Immature natural killer cell (primary cell): Measurements from ENCODE around the gene LRRC8D. TPM values are rescaled to one million over a fixed set of nuclear protein-coding genes. Genes with fewer than 3 reads are reported as not detected.
A peak's percentile ranks its signal among the peaks of the same experiment; 100 is the strongest.

Experiments
- DNase-seq, 3 donors: peaks; one replicate each; pipeline ENCODE4 v3.0.0; 2022; ENCODE audit warnings: mixed read lengths in 1 of 3
- H3K27ac Mint-ChIP-seq, 6 donors: one replicate each; pipeline ENCODE4 v1.8.0; 2020; ENCODE audit warnings: mixed read lengths in 6 of 6, mild to moderate bottlenecking in 5 of 6, inconsistent platforms in 4 of 6, moderate library complexity in 3 of 6
- H3K27me3 Mint-ChIP-seq, 3 donors: one replicate each; pipeline ENCODE4 v1.8.0; 2020 to 2021; ENCODE audit warnings: low read depth in 3 of 3, mild to moderate bottlenecking in 3 of 3, mixed read lengths in 3 of 3, moderate library complexity in 3 of 3, inconsistent platforms in 1 of 3
- H3K36me3 Mint-ChIP-seq, 3 donors: one replicate each; pipeline ENCODE4 v1.8.0; 2020; ENCODE audit warnings: mixed read lengths in 3 of 3, inconsistent platforms in 2 of 3, mild to moderate bottlenecking in 2 of 3
- H3K4me1 Mint-ChIP-seq, 2 donors: one replicate each; pipeline ENCODE4 v1.8.0; 2020; ENCODE audit warnings: inconsistent platforms in 2 of 2, mild to moderate bottlenecking in 2 of 2, mixed read lengths in 2 of 2, moderate library complexity in 1 of 2
- H3K4me3 Mint-ChIP-seq, 5 donors: one replicate each; pipeline ENCODE4 v1.8.0; 2020; ENCODE audit warnings: mild to moderate bottlenecking in 5 of 5, mixed read lengths in 5 of 5, inconsistent platforms in 3 of 5, moderate library complexity in 3 of 5
- H3K9me3 Mint-ChIP-seq, 6 donors: one replicate each; pipeline ENCODE4 v1.8.0; 2020; ENCODE audit warnings: mild to moderate bottlenecking in 6 of 6, mixed read lengths in 6 of 6, inconsistent platforms in 4 of 6, moderate library complexity in 3 of 6
- polyA plus RNA-seq, 3 donors: library from polyadenylated mRNA; unstranded; fragments of 300-500 nt; fragmentation: Illumina TruSeq; gene quantifications; one replicate each; pipeline ENCODE4 v1.2.3, GENCODE V29; 2021

Gene LRRC8D
- polyA plus RNA-seq, 3 donors from 2014 or later = 24.7 to 40.1 (median 32.0) TPM

- no peaks in the 10 kb centered on the region for H3K9me3 Mint-ChIP-seq
- H3K36me3 Mint-ChIP-seq = peaks cover 21 to 37% (median 34%) of the 10 kb centered on the region in 3 donors
- no peak overlapping the region for H3K27ac Mint-ChIP-seq
- H3K4me1 Mint-ChIP-seq = no peaks in the 10 kb centered on the region
- H3K4me3 Mint-ChIP-seq = no peak overlapping the region
- DNase-seq = no peak
- peaks cover 0 to 2% (median 0%) of the 10 kb centered on the region in 3 donors for H3K27me3 Mint-ChIP-seq
Measured at GRCh38 chr1:89935235-89935634, 114.4 kb downstream of the LRRC8D start.

DNA sequence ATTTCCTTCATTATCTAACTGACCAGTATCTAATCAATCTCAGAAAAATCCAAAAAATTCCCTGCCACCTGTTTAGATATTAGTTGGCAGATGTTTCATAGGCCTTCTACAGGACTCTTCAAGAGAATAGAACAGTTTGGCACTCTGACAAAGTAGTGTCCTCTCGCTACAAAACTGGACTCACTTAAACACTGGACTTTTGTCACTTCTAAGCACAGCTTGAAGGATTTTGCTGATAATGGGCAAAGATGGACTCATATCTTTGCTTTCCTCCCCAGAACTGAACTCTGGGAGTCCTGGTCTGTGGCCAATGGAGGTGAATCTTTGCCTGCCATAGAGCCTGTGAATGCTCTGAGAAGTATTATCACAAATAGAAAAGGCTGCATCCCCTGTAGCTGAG, 115.9 kb downstream of the LRRC8D start:
- no peaks in the 10 kb centered on the region for H3K9me3 Mint-ChIP-seq
- H3K4me3 Mint-ChIP-seq = no peak overlapping the region
- no peak for DNase-seq
- peaks cover 0 to 1% of the 10 kb centered on the region in 2 donors for H3K4me1 Mint-ChIP-seq
- H3K27me3 Mint-ChIP-seq = peaks cover 0 to 2% (median 0%) of the 10 kb centered on the region in 3 donors
- H3K27ac Mint-ChIP-seq = no peak overlapping the region
- H3K36me3 Mint-ChIP-seq = peaks cover 21 to 36% (median 34%) of the 10 kb centered on the region in 3 donors

DNA sequence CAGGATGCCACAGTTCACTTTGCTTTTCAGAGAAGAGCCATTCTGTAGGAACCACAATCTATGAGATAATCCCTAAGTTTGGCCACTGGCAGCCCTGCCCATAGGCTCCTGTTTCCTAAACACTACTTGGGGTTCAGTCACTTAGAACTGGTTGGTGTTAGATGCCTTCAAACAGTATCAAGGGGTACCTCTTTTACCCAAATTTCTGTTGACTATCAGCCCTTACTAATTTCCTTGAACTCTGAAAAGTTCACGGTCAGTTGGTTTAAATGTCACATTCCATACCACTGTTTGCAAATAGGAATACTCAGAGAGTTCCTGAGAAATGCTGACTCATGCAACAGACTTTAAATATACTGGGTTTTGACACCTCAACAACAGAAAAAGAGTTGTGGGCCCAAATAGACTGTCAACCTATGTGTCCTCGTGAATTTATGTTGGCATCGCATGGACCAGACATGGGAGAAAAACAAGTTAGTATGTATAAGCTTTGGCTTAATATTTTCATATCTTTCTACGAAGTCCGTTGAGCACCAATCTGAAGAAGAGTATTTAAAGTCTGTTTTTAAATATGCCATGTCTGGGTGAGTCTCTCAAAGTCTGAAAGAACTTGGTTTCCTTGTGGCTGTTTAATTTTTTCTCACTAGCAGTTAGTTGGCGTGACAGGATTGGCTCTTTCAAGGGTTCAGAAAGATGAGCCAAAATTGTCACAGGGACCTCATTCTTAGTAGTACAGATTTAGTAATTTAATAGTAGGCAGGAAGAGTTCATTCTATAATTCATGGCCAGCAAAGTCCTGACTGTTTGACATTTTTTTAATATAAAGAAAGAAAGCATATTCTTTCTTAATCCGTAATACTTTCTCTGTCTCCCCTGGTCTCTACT, 117.6 kb downstream of the LRRC8D start:
- H3K27ac Mint-ChIP-seq = peak overlapping the region in 1 of 6 donors; percentile 11
- no peak for DNase-seq
- H3K36me3 Mint-ChIP-seq = peaks cover 14 to 26% (median 21%) of the 10 kb centered on the region in 3 donors
- peaks cover 0 to 1% of the 10 kb centered on the region in 2 donors for H3K4me1 Mint-ChIP-seq
- no peaks in the 10 kb centered on the region for H3K9me3 Mint-ChIP-seq
- no peak overlapping the region for H3K4me3 Mint-ChIP-seq
- H3K27me3 Mint-ChIP-seq = peaks cover 0 to 2% (median 0%) of the 10 kb centered on the region in 3 donors

DNA sequence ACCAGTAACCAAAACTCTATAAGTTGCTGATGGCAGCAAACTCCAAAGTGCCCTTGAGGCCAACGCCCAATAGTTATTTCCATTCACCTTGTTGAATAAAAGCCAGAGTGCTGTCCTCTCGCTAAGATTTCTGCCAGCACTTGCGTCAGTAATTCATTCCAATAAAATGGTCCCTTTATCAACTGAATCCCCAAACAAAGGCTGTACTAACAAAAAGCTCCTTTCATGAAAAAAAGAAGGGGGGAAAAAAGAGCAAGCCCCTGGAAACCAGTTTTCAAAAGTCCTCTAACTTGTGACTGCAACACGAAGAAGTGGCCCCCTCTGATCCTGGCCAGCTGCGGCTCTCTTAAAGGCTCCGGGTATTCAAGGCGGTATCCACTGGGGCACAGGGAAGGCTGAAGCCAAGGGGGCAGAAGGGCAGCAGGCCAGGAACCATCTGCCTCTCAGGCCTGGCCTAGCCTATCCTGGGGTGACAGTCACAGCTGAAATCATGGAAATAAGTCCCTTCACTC, 118.3 kb downstream of the LRRC8D start:
- no peak overlapping the region for H3K27ac Mint-ChIP-seq
- H3K9me3 Mint-ChIP-seq = no peaks in the 10 kb centered on the region
- H3K27me3 Mint-ChIP-seq = peaks cover 0 to 2% (median 0%) of the 10 kb centered on the region in 3 donors
- H3K4me3 Mint-ChIP-seq = no peak overlapping the region
- DNase-seq = no peak
- peaks cover 0 to 1% of the 10 kb centered on the region in 2 donors for H3K4me1 Mint-ChIP-seq
- peaks cover 7 to 19% (median 14%) of the 10 kb centered on the region in 3 donors for H3K36me3 Mint-ChIP-seq

DNA sequence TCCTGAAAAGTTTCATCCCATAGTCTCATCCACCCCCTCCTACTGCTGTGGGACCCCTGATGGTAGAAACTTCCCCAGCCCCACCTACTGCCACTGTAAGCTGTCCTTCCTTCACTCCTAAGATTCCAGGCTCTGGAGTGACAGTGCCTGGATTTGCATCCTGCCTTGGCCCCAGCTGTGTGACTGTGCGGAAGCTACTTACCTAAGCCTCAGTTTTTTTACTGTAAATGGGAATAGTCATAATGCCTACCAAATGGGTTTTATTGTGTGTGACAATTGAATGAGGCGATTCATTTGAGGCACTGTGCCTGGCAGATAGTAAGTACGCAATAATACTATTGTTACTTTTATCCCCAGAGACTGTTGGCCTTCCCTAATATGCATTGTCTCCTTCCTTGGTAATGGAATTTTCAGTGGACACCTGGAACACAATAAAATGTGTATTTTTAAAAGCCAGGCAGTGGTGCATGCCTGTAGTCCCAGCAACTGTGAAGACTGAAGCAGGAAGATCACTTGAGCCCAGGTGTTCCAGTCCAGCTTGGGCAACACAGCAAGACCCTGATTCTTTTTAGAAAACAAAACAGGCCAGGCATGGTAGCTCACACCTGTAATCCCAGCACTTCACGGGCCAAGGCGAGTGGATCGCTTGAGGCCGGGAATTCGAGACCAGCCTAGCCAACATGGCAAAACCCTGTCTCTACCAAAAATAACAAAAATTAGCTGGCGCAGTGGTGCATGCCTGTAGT, 119.0 kb downstream of the LRRC8D start:
- H3K27me3 Mint-ChIP-seq = peaks cover 0 to 2% (median 0%) of the 10 kb centered on the region in 3 donors
- DNase-seq = no peak
- H3K4me1 Mint-ChIP-seq = peaks cover 0 to 1% of the 10 kb centered on the region in 2 donors
- no peaks in the 10 kb centered on the region for H3K9me3 Mint-ChIP-seq
- peaks cover 4 to 11% (median 7%) of the 10 kb centered on the region in 3 donors for H3K36me3 Mint-ChIP-seq
- no peak overlapping the region for H3K4me3 Mint-ChIP-seq
- no peak overlapping the region for H3K27ac Mint-ChIP-seq

DNA sequence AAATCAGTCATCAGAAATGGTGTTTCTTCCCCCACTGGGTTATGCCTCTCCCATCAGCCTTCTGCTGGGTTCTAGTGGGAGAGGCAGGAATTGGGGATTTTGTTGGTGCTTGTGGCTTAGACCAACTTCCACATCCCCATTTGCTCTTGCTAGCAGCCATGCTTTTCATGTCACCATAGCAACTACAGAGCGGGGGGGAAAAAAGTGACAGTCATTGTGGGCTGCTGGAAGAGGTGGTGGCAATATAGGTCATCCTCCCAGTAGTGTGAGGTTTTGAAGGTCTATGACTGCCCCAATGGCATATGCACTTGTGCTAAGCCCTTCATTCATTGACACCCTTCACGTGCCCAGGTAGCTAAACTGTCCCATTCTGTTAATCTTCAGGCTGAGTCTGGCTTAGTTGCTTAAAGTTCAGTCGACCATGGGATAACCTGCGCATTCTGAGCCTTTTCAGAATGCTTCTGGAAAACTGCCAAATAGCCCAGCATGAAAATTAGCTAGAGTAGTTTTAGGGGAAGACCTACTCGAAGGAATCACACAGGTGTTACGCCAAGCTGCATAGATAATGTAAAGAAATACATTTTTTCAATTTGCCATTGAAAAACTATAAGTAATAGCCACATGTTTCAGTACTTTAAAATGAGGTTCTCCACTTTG, 120.4 kb downstream of the LRRC8D start:
- Mint-ChIP-seq H3K27me3 (peaks cover 0 to 2% (median 0%) of the 10 kb centered on the region in 3 donors), H3K27ac (no peak overlapping the region), H3K36me3 (peaks cover 0 to 2% (median 0%) of the 10 kb centered on the region in 3 donors), H3K9me3 (no peaks in the 10 kb centered on the region), H3K4me3 (no peak overlapping the region), H3K4me1 (peaks cover 0 to 1% of the 10 kb centered on the region in 2 donors)
- DNase-seq = peak; percentile 18 to 22 (median 19)

GRCh38 chr1:89942014-89942413, 121.2 kb downstream of the LRRC8D start:
- peaks cover 0 to 3% (median 0%) of the 10 kb centered on the region in 3 donors for H3K36me3 Mint-ChIP-seq
- DNase-seq = no peak
- H3K4me3 Mint-ChIP-seq = no peak overlapping the region
- no peak overlapping the region for H3K27ac Mint-ChIP-seq
- peaks cover 0 to 2% (median 0%) of the 10 kb centered on the region in 3 donors for H3K27me3 Mint-ChIP-seq
- H3K9me3 Mint-ChIP-seq = no peaks in the 10 kb centered on the region
- peaks cover 0 to 1% of the 10 kb centered on the region in 2 donors for H3K4me1 Mint-ChIP-seq

- no peaks in the 10 kb centered on the region for H3K9me3 Mint-ChIP-seq
- no peak for DNase-seq
- peaks cover 0 to 3% (median 0%) of the 10 kb centered on the region in 3 donors for H3K36me3 Mint-ChIP-seq
- H3K4me3 Mint-ChIP-seq = no peak overlapping the region
- H3K27ac Mint-ChIP-seq = peak overlapping the region in 1 of 6 donors; percentile 22
- peaks cover 0 to 2% (median under 1%) of the 10 kb centered on the region in 3 donors for H3K27me3 Mint-ChIP-seq
- peaks cover 0 to 1% of the 10 kb centered on the region in 2 donors for H3K4me1 Mint-ChIP-seq
Measured at GRCh38 chr1:89942825-89943658, 122.2 kb downstream of the LRRC8D start.

DNA sequence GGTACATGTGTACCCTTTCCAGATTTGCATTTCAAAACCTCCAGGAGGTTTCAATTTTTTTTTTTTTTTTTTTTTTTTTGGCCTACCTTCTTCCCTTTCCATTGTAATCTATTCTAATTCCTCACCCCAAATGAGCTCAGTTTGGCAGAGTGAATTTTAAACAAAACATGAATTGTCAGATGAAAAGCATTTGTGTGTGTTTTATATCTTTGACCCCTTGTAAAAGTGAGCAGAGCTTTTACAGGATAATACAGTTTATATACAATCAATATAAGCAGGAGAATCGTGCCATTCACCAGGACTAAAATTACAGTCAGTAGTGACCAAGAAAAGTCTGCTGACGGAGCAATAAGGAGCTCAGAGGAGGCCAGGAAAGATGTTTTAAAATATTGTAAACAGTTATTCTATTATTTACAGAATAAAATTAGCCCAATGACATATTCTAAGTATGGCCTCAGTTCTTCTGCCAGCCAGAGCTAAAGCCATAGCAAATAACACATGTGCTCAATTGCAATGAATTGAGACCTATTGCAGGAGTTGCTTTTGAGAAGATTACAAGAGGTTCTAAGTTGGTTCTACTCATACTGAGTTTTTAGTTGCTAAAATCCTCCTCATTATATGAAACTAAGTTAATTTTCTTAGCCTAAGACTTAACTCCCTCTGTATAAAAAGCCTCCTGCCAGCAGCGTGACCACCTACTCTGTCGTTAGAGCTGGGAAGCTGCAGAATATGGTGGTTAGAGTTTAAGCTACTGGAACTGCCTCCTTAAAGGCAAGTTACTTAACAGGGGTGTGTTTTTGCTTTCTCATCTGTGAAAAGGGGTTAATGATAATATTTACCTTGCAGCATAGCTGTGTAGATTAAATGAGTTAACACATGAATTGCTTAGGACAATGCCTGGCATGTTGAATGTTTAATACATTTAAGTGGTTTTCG, 123.3 kb downstream of the LRRC8D start:
- Mint-ChIP-seq H3K4me1 (peaks cover 0 to 1% of the 10 kb centered on the region in 2 donors), H3K27me3 (peaks cover 0 to 2% (median 2%) of the 10 kb centered on the region in 3 donors), H3K4me3 (no peak overlapping the region), H3K36me3 (peaks cover 0 to 3% (median 0%) of the 10 kb centered on the region in 3 donors), H3K9me3 (no peaks in the 10 kb centered on the region), H3K27ac (no peak overlapping the region)
- no peak for DNase-seq

GRCh38 chr1:89945852-89946476, 125.1 kb downstream of the LRRC8D start:
- H3K9me3 Mint-ChIP-seq = no peaks in the 10 kb centered on the region
- H3K27ac Mint-ChIP-seq = no peak overlapping the region
- peaks cover 0 to 1% of the 10 kb centered on the region in 2 donors for H3K4me1 Mint-ChIP-seq
- H3K4me3 Mint-ChIP-seq = no peak overlapping the region
- peaks cover 0 to 3% (median 0%) of the 10 kb centered on the region in 3 donors for H3K36me3 Mint-ChIP-seq
- DNase-seq = no peak
- peaks cover 0 to 2% (median 0%) of the 10 kb centered on the region in 3 donors for H3K27me3 Mint-ChIP-seq

DNA sequence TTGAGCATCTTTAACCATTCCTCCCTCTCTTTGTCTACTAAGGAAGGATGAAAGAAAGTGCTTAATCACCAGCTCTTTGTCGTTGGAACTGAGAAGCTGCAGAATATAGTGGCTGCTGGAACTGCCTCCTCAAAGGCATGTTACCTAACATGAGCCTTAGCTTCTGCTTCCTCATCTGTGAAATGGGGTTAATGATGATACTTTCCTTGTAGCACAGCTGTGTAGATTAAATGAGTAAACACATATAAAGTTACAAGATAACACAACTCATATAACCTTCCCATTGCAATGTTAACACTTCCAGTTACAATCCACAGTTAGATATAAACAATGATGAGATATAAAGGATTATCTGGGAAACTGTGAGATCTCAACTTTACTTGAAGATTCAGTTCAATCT, 125.7 kb downstream of the LRRC8D start:
- H3K9me3 Mint-ChIP-seq = no peaks in the 10 kb centered on the region
- no peak overlapping the region for H3K27ac Mint-ChIP-seq
- peaks cover 0 to 2% (median 0%) of the 10 kb centered on the region in 3 donors for H3K27me3 Mint-ChIP-seq
- no peak for DNase-seq
- H3K4me3 Mint-ChIP-seq = no peak overlapping the region
- peaks cover 0 to 3% (median 0%) of the 10 kb centered on the region in 3 donors for H3K36me3 Mint-ChIP-seq
- no peaks in the 10 kb centered on the region for H3K4me1 Mint-ChIP-seq
